Epidermal melanocyte (primary cell): ENCODE measurements around the gene NDUFV1.
"Not testable (repeated sequence)": the region's sequence is repeated elsewhere in the genome, so short reads cannot be mapped to it uniquely, and the experiment has no call there.

Source experiments
- DNase-seq: peaks from one replicate; pipeline ENCODE4 v3.0.0; 2011; ENCODE audit warnings: low spot score; ENCODE audit not compliant: insufficient read length

NDUFV1 gene

DNA sequence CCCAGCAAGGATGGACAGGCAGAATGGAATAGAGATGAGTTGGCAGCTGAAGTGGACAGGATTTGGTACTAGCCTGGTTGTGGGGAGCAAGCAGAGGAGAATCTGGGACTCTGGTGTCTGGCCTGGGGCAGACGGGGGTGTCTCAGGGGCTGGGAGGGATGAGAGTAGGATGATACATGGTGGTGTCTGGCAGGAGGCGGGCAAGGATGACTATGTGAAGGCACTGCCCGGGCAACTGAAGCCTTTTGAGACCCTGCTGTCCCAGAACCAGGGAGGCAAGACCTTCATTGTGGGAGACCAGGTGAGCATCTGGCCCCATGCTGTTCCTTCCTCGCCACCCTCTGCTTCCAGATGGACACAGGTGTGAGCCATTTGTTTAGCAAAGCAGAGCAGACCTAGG is 20.8 kb upstream of the NDUFV1 start:
- no peak for DNase-seq

DNA sequence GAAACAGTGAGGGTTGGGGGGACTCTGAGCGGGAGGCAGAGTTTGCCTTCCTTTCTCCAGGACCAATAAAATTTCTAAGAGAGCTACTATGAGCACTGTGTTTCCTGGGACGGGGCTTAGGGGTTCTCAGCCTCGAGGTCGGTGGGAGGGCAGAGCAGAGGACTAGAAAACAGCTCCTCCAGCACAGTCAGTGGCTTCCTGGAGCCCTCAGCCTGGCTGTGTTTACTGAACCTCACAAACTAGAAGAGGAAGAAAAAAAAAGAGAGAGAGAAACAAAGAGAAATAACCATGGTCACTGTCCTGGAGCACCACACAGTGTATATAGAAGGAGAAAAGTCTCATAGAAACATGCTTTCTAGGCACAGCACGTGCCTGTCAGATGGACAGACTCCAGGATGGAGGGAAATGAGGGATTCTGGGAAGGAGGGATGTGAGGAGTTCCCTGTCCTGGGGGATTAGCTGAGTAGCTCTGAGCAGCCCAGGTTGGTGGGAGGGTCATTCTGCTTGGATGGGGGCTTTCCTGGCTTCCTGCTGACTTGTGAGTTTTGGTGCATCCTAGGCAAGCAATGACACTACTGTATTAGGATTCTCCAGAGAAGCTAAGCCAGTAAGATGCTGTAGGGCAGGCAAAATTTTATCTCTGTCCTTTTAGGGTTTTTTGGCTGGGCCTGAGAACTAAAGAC is 20.0 kb upstream of the NDUFV1 start:
- no peak for DNase-seq

DNA sequence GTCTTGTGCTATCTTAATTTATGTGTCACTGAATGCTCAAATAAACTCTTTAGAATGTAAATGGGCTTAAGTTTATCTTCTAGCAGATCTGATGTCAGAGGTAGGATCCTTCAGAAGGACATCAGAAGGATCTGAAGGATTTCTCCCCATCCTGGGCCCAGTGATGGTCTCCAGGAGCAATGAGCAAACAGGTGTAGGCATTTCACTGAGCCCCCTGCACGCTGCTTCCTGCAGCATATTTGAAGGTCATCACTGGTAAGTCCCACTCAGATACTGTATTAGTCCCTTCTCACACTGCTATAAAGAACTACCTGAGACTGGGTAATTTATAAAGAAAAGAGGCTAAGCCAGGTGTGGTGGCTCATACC is 18.6 kb upstream of the NDUFV1 start:
- no peak for DNase-seq

DNA sequence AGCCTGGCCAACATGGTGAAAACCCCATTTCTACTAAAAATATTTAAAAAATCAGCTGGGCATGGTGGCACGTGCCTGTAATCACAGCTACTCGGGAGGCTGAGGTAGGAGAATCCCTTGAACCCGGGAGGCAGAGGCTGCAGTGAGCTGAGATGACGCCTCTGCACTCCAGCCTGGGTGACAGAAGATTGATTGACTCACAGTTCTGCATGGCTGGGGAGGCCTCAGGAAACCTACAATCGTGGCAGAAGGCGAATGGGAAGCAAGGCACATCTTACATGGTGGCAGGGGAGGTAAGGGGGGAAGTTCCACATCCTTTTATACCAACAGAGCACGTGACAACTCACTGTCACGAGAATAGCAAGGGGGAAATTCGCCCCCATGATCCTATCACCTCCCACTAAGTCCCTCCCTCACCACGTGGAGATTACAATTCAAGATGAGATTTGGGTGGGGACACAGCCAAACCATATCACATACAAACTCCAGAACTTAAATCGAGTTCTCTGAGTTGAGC is 17.8 kb upstream of the NDUFV1 start:
- DNase-seq = not testable (repeated sequence)

DNA sequence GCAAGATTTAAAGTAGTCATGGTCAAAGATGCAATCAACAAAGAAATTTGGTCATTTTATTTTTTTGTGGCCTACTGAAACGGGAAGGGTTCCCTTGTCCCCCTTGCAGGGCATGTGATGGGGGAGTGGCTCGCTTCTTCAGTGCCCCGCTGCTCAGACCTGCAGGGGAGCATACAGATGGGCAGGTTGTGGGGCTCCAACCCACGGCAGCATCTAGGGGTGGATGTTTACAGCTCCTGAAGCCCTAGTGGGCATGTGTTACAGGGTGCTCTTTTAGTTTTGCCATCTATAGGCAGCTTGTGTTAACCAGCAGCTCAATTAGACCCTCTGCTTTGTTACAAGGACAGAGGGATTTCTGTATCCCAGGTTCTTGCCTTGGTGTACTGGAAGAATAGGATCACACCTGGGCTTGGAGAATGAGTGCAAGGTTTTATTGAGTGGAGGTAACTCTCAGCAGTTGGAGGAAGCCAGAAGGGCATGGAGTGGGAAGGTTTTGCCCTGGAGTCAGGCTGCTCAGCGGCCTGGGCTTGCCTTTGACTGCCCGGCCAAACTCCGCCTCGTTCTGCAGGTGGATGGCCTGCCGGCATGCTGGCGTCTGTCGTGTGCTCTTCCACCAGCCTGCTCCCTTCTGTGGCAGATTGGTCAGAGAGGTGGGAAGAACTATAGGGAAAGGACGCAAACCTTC is 13.7 kb upstream of the NDUFV1 start:
- no peak for DNase-seq

DNA sequence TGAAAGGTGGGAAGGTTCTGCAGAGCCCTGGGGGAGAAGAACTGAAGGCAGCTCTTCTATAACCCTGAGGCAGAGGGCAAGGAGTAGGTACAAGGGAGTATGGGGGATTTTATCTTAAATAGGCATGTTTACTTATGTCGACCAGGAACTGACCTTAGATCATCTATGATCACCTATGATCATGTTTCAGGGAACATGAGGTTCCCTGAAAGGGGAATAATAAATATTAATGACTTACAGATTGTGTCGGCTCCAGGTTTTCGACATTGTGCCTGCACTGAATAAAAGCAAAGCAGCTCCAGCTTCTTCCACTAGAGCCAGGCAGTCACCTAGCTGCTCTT is 13.2 kb upstream of the NDUFV1 start:
- no peak for DNase-seq

DNA sequence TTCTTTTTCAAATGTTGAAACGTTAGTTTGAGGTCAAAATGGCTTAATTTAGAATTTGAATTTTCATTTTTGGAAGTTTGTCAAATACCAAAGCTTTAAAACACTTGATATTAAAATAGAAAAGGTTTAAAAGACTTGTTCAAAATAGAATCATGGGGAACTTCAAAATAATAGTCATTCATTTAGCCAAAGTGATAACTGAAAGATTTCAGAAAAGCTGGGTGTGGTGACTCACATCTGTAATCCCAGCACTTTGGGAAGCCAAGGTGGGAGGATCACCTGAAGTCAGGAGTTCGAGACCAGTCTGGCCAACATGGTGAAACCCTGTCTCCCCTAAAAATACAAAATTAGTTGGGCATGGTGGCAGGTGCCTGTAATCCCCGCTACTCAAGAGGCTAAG is 12.3 kb upstream of the NDUFV1 start:
- DNase-seq = no peak

DNA sequence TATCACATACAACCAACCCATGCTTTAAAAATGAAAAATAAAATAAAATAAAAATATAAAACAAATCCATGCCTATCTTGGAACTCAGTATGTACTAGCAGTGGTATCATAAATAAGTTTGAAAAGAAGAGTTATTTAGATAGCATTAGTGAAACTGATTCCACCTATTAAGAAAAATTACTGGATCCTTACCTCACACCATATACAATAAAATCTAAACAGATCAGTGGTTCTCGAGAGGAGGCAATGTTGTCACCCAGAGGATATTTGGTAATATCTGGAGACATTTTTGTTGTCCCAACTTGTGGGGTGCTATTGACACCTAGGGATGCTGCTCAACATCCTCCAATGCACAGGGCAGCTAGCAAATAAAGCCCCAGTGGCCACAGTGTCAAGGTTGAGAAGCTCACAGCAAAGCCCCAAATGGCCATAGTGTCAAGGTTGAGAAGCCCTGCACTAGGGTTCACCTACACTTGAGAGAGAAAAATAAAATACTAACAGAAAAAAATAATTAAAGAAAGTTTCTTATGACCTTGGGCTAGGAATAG is 9.9 kb upstream of the NDUFV1 start:
- no peak for DNase-seq

DNA sequence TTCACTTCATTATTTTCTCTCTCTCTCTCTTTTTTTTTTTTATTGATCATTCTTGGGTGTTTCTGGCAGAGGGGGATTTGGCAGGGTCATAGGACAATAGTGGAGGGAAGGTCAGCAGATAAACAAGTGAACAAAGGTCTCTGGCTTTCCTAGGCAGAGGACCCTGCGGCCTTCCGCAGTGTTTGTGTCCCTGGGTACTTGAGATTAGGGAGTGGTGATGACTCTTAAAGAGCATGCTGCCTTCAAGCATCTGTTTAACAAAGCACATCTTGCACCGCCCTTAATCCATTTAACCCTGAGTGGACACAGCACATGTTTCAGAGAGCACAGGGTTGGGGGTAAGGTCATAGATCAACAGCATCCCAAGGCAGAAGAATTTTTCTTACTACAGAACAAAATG is 9.3 kb upstream of the NDUFV1 start:
- not testable (repeated sequence) for DNase-seq

DNA sequence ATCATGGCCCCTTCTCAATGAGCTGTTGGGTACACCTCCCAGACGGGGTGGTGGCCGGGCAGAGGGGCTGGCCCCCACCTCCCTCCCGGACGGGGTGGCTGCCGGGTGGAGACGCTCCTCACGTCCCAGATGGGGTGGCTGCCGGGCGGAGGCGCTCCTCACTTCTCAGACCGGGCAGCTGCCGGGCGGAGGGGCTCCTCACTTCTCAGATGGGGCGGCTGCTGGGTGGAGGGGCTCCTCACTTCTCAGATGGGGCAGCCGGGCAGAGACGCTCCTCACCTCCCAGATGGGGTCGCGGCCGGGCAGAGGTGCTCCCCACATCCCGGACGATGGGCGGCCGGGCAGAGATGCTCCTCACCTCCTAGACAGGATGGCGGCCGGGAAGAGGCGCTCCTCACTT is 8.8 kb upstream of the NDUFV1 start:
- not testable (repeated sequence) for DNase-seq

DNA sequence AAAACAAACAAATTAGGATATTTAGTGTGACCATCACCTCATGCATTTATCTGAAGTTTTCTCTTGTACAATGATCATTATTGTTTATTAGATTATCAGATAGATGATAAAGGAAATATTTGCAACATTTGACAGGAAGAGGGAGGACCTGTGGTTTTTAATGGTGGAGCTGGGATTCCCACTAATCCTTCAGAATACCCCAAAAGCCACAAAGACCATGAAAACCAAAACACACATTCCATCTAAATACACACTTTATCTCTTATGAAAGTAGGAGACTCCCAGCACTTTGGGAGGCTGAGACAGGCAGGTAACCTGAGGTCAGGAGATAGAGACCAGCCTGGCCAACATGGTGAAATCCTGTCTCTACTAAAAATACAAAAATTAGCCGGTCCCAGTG is 7.6 kb upstream of the NDUFV1 start:
- no peak for DNase-seq

DNA sequence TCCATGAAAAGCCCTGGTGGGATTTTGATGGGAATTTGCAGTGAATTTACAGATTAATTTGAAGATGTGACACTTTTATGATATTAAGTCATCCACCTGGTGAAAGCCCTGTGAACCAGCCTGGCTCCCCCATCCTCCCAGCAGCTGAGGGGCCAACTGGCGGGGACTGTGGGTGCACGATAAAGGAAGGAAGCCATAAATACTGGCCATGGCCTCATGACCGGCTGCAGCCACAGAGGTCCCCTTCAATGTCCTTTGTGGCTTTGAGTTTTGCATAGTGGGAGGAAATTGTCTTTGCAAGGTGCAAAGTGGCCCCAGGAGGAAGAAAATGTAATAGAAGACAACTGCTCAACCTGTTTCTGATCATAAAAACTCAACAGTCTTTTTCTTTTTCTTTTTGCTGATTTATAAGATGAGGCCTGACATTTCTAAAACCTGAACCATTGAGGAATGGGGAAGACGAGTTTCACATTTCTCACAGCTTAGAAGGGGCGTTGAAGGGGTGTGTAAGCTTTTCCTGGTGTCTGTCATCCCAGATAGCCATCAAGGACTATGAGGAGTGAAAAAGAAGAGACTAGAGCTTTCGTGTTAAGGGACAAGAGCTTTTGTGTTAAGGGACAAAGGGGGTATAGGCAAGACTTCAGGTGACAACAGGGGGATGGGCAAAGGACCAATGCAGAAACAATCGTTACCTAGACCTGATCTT is 6.3 kb upstream of the NDUFV1 start:
- DNase-seq = no peak

DNA sequence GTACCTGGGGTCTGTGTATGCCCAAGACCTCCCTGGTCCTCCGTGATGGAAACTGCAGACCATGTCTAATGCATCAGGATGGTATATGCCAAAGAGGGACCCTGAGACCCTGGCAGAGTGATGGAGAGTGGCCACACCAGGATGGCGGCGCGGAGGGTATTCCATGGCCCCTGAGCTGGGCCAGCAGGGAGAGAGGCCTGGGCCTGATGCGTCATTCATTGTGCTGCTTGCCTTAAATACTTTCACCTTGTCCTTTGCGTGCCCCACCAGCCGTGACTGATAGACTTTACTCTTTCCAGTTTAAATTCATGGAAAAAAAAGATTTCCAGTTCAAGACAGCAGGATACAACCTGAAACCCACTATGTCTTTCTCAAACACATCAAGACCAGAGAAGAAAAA is 5.6 kb upstream of the NDUFV1 start:
- DNase-seq = no peak

DNA sequence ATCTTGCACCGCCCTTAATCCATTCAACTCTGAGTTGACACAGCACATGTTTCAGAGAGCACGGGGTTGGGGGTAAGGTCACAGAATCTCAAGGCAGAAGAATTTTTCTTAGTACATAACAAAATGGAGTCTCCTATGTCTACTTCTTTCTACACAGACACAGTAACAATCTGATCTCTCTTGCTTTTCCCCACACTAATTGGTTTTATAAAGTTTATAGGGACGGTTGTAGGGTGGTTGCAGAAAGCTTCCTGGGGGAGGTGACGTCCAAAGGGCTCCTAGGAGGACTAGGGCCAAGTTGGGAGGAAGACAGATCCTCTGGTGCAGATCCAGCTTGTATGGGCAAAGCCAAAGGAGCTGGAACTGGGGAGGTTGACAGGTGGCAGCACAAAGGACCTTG is 2.6 kb upstream of the NDUFV1 start:
- not testable (repeated sequence) for DNase-seq

DNA sequence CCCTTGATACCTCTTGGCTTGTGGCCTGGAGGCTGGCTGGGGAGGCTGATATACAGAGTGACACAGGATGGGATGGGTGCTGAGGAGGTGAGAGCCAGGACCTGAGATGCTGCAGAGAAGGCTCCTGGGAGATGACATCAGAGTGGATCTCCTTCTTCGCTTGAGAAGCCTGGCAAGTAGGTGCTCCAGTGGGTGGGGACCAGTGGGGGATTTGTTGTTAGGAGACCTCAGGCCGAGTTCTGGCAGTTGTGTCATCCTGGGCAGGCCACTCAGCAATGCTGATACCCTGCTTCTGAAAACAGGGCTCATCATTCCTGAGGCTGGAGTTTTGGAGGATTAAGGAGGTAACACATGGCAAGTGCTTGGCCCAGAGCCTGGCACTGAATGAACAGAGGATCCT is 1.9 kb upstream of the NDUFV1 start:
- no peak for DNase-seq

DNA sequence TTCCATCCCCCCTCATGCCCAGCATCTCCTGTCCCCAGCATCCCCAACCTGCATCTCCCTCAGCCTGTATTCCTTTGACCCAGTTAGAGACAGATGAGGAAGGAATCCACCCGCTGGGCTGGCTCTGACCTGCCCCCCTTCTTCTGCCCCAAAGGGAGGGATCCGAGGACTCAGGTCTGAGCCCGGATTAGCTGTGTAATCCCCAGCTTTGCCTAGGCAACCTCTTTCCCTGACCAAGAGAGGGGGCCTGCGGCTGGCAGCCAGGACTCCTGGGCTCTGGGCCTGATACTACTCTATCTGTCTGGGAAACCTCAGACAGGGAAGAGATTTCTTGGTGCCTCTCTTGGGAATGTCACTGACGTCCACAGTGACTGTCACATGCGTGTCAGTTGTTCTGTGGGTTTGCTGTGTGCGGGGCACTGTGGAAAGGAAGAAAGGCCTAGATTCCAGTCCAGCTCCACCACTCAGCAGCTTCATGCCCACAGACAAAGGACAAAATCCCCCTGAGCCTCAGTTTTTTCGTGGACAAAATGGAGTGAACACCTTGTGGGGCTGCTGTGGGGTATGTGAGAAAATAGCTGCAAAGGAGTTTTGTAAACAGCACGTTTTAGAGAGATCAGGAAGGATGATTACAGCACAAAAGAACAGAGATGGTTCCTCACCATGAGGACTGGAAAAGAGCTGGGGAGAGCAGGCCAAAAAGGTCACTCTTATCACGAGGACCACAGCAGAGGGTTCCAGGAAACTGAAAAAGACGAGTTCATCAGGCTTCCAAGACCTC is 1.3 kb upstream of the NDUFV1 start:
- DNase-seq = no peak

DNA sequence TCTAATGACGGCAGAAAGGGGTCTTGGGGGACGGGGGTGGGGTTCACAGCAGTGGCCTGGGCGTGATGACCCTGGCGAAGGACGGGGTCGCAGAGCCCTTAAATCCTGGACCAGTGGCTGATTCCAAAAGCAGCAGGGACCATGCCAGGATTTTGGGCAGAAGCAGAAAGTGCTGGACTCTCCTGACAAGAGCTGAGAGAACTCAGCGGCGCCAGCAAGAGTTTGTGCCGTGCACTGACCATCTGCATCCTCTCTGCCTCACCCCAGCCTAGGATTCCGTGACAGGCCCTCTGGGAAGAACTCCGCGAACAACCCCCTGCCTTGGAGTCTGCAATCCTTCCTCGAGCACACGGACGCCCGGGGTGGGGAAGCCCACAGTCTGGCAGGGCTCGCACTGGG is 644 bp upstream of the NDUFV1 start:
- no peak for DNase-seq

DNA sequence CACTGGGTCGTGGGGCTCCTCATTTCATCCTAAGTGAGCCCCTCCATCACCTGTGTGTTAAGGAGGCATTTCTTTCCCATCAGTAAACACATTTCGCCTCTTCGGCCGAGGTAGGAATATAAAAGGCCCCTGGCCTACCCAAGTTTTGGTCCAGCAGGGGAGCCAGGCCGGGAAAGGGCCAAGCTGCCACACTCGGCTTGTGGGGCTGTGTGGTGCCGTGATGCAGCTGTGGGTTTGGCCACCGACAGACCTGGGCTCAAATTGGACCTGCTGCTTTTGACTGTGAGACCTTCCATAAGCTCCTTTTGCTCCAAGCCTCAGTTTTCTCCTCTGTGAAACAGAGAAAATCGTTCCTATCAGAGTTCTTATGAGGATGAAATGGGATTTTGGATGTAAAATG is 771 bp downstream of the NDUFV1 start:
- DNase-seq = no peak

DNA sequence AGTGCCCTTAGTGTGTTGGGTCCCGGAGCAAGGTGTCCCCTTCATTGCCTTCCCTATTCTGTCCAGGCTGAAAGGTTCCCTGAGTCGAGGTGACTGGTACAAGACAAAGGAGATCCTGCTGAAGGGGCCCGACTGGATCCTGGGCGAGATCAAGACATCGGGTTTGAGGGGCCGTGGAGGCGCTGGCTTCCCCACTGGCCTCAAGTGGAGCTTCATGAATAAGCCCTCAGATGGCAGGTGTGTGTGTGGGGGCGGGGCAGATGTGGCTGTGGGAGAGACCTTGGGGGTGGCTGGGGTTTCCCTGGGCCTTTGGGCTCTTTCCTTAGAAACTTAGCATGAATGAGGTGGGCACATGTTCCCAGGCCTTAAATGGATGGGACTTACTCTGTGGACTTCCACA is 1.8 kb downstream of the NDUFV1 start:
- DNase-seq = no peak

DNA sequence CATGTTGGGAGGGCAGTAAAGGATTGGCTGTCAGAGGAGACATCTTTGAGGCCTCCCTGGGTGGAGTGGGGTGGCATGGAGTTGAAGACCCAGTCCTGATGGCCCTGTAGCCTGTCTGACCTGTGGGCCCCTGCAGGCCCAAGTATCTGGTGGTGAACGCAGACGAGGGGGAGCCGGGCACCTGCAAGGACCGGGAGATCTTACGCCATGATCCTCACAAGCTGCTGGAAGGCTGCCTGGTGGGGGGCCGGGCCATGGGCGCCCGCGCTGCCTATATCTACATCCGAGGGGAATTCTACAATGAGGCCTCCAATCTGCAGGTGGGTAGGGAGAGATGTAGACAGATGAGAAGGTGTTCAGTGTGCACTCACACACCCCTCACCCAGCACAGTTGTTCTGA is 2.6 kb downstream of the NDUFV1 start:
- no peak for DNase-seq

DNA sequence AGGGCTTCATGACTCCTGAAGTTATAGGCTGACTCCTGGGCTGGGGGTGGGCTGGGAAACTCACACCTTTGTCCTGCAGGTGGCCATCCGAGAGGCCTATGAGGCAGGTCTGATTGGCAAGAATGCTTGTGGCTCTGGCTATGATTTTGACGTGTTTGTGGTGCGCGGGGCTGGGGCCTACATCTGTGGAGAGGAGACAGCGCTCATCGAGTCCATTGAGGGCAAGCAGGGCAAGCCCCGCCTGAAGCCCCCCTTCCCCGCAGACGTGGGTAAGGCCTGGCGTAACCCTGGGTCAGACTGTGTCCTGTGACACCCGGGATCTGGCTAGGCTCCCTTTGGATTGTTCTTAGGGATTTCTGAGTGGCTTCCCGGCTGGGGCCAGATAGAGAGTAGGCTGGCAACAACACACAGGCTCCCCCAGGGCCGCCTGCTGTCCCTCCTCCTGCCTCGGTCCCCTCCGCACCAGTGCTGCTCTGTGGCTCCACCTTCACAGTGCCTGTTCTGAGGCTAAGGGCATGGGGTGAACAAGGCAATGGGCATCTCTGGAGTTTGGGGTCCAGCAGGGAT is 3.6 kb downstream of the NDUFV1 start:
- no peak for DNase-seq
